ENCODE data around the gene UGT1A4.

Gene UGT1A4

DNA sequence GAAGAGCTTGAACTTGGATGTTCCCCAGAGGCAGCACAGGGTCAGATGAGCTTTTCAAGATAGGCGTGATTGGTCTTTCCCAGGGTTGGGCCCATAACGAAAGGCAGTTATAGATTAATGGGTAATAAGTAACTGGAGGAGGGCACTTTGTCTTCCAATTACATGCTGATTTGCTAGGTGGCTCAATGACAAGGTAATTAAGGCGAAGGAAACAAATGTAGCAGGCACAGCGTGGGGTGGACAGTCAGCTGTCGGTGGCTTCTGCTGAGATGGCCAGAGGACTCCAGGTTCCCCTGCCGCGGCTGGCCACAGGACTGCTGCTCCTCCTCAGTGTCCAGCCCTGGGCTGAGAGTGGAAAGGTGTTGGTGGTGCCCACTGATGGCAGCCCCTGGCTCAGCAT is at the start of gene UGT1A4:
TSS of gene UGT1A4 (plus strand) at position 185 of the 400 bp plus-strand sequence. CDS start at position 270, 85 bp downstream.
- DNase-seq (ENCODE audit: low read depth in 1 of 2, low spot score in 1 of 2), result no peak

DNA sequence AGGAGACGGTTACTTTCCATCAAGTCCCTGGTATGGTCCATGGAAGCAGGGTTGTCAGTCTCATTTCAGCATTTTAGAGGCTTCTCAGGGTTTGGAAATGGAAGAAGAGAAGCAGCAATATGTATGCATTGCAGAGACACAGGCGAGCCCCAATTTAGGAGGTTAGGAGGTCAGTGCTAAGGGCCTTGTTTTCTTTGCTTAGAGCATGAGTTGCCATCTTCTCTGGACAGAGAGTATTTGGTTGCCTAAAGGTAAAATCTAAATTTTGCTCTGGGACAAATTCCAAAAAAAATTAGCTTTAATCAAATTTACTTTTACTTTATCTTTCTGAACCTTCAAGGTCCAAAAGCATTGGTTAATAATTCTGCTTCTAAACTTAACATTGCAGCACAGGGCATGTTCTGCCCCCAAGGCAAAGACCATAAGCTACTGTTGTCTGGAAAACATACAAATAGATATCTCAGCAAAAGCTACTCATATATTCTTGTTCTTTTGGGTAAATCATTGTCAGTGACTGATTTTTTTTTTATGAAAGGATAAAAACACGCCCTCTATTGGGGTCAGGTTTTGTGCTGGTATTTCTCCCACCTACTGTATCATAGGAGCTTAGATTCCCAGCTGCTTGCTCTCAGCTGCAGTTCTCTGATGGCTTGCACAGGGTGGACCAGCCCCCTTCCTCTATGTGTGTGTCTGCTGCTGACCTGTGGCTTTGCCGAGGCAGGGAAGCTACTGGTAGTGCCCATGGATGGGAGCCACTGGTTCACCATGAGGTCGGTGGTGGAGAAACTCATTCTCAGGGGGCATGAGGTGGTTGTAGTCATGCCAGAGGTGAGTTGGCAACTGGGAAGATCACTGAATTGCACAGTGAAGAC is 47.0 kb upstream of the UGT1A4 start, which contains the start of gene UGT1A9:
TSS of gene UGT1A9 (plus strand) at position 609 of the 872 bp plus-strand sequence. CDS start at position 646, 37 bp downstream.
- DNase-seq (ENCODE audit: low read depth in 1 of 2, low spot score in 1 of 2), result no peak

DNA sequence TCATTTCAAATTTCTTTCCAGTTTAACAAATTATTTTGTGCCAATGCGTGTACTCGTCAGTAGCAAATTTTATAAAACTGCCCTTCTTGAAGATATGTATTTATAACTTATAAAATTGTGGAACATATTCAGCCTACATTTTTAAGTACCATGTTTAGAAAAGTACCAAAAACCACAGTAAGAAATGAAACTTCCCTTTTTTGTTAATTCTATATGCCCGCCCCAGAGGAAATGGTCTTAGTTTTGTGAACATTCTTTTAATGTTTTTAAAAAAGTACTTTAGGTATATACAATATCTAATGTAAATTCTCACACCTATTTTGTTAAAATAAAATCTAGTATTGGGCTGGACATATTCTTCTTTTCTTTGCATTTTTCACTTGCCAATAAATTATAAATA is 45.6 kb upstream of the UGT1A4 start:
- no peak for DNase-seq (ENCODE audit: low read depth in 1 of 2, low spot score in 1 of 2)

DNA sequence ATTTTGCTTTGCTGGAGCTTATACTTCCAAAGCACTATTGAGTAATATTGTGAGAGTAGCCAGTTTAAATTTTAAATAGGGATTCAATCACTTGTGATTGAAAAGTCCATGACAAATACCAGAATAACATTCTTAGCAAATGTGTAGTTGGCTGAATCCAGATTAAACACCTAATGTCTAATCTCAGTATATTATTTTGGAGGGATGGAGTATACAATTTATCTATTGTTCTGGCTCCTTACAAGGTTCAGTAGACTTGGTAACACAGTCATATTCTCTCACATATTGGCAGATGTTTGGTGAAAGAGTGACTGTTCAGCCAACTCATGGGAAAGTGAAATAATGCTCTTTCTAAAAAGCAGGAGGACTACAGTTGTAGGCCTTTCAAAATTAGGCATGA is 44.6 kb upstream of the UGT1A4 start:
- no peak for DNase-seq (ENCODE audit: low read depth in 1 of 2, low spot score in 1 of 2)

DNA sequence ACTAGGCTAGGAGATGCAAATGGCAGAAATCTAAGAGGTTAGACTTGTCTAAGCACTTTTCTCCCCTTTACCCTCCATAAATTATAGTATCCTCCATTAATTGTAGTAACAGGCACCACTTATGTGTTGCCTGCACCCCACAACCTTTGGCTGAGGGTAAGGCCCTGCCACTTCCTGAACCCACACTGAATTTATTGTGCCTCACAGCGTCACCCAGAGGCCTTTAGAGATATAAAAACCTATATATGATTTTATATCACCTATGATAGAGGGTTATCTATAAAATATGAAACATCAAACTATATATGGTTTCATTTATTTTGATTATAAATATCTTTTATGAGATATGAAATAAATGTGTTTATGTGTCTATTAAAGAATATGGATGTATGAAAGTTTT is 44.2 kb upstream of the UGT1A4 start:
- no peak for DNase-seq (ENCODE audit: low read depth in 1 of 2, low spot score in 1 of 2)

DNA sequence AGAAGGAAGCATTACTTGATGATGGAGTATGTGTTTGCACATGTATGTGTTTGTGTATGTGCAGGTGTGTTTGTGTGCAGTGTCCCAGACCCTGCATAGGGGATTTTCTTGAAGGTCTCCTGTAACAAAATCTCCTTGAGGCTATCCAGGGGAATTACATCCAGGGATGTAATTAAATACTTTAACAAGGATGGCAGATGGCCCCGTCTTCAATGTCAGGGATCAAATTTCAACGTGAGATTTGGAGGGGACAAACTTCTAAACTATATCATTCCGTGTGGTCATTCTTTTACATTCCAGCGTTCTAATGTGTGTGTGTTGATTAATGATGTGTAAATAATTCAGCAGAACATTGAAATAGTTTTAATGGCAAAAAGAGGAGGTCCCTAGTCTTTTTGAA is 43.5 kb upstream of the UGT1A4 start:
- no peak for DNase-seq (ENCODE audit: low read depth in 1 of 2, low spot score in 1 of 2)

DNA sequence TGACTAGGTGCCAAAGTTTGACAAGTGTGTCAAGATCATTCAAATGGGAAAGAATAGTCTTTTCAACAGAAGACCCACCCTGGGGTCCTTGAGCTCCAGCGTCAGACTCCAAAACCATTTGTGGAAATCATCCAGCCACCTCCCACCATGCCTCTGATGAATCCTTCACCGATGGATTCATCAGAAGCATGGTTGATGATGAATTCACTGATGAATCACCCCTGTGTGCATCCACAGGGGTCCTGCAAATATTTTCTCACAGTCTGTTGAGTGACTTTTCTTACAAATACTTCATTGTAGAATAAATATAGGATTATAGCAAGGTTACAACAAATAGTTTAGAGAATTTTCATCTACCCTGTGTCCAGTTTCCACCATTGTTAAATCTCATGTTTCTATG is 42.5 kb upstream of the UGT1A4 start:
- no peak for DNase-seq (ENCODE audit: low read depth in 1 of 2, low spot score in 1 of 2)

DNA sequence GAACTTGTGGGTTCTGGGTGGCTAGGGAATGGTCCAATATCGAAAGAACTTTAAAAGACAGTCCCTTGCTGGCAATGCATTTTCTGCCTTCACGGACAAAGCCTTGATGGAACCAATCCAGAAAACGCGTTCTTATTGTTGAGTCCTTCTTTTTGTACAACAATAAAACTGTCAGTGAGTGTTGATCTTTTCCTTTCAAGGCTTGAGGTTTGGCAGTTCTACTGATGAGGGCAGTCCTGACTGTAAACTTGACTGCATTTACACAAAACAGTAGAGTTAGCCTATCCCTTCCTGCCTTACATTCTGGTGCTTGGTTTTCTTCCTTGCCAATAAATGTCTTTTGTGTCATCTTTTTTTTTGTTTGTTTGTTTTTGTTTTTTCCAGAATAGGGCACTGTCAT is 39.3 kb upstream of the UGT1A4 start:
- no peak for DNase-seq (ENCODE audit: low read depth in 1 of 2, low spot score in 1 of 2)

DNA sequence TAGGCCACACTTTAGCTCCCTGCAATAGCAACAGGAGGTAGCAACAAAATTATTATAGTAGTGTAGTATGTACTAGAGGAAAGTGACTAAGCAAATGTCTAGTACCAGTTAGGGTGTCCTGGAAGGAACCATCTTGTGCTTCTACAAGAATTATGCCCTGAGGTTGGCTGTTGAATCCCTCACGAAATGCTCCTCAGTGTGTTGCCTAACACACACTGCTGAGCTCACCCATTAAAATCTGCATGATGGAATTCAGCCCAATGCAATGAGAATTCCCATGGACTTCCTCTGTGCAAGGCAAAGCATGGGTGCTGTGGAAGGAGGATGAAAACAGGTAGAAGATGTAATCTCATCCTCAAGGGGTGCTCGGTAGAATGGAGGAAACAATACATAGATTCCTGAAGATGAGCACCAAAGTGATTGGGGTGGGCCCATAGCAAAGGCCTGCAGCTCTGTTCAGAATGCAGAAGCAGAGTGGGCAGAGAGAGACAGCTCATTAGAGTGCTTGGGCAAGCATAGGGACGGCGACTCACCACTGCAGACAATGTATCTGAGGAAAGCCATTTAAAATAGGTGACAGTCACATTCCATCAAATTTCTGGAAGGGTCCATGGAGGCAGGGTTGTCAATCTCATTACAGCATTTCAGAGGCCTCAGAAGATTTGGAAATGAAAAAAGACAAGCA is 38.0 kb upstream of the UGT1A4 start:
- no peak for DNase-seq (ENCODE audit: low read depth in 1 of 2, low spot score in 1 of 2)

DNA sequence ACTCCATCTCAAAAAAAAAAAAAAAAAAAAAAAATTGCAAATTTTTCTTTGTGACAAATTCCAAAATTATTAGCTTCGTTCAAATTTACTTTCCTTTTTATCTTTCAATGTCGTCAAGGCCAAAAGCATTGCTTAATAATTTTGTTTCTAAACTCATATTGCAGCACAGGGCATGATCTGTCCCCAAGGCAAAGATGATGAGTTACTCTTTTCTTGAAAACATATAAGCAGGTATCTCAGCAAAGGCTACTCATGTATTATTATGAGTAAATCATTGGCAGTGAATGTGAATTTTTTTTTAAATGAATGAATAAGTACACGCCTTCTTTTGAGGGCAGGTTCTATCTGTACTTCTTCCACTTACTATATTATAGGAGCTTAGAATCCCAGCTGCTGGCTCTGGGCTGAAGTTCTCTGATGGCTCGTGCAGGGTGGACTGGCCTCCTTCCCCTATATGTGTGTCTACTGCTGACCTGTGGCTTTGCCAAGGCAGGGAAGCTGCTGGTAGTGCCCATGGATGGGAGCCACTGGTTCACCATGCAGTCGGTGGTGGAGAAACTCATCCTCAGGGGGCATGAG is 36.9 kb upstream of the UGT1A4 start, which contains the start of gene UGT1A7:
TSS of gene UGT1A7 (plus strand) at position 381 of the 579 bp plus-strand sequence. CDS start at position 418, 37 bp downstream.
- DNase-seq (ENCODE audit: low read depth in 1 of 2, low spot score in 1 of 2), result no peak

DNA sequence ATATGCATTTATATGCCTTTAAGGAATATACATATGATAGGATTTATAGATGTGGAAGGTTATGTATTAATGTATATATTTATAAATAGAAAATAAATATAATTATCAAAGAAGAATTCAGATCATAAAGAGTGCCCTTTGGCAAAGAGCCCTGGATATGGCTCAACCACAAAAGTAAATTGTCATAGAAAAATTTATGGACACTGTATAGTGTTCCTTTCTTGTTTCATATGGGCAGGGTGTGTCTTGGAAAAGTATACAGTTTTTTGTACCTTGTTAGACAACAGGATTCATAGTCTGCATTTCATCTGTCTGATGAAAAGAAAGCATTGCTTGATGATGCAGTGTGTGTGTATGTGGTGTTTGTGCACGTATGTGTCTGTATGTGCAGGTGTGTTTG is 33.9 kb upstream of the UGT1A4 start:
- DNase-seq (ENCODE audit: low read depth in 1 of 2, low spot score in 1 of 2), result no peak

DNA sequence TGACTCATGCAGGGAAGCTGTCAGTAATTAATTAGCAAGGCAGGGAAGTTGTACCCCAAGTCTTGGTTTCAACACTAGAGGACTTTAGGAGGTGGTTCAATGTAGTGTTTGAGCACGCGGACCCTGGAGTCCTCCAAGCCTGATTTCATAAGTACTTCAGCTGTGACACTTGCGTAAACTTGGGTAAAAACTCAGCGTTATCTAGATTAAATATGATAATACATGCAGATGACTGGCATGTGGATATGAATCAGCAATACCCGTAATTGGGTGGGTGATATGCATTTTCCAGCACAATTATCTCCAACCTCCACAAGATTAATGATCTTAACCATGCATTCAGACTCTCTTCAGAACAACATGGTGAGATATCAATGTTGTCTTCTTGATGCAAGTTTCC is 31.6 kb upstream of the UGT1A4 start:
- DNase-seq (ENCODE audit: low read depth in 1 of 2, low spot score in 1 of 2), result no peak

DNA sequence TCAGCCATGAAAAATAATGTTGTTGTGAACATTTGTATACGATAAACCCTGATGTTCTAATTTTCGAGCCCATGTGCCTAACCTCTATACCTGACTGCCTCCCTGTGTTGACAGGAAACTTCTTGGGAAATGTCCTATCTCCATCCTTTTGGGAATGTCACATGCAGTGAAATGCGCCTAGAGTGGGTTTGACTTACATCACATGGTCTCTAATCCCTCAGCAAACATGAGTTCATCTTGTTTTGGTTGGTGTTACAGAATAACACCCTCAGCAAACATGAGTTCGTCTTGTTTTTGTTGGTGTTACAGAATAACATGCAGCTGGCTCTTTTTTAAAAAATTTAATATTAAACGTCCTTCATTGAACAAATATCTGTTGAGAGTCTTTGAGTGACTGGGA is 30.2 kb upstream of the UGT1A4 start:
- no peak for DNase-seq (ENCODE audit: low read depth in 1 of 2, low spot score in 1 of 2)

DNA sequence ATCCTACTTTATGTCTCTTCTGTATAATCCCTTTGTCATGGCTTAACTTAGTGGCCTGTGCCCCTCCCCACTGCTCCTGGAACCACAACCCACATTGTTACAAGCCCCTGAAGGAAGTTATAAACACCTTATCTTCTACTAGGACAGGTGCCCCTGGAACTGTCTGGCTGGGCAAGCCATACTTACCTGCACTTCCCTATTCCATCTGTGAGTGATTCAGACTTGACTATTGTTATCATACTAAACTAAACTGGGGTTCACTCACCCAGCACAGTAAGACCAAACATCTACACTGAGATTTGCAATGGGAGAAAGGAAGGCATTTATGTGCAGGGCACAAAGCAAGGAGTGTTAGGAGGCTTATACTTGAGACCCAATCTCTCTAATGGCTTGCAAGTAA is 29.5 kb upstream of the UGT1A4 start:
- DNase-seq (ENCODE audit: low read depth in 1 of 2, low spot score in 1 of 2), result no peak

DNA sequence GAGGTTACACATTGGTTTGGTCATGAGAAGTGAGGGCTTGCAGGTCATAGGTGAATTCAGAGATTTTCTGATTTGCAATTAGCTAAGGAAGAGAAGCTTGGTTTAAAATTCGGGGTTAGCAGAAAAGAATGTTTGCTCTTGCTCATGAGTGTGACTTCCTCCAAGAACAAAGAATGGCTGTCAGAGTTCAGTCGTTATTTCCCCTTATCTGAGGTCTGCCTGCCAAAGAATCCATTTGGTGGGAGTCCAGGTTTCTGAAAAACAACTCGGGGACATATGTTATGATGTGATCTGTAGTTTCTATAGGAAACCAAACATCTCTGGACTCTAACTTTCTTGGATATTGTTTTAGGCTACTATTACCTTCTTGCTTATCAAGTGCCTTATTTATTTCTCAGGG is 29.0 kb upstream of the UGT1A4 start:
- DNase-seq (ENCODE audit: low read depth in 1 of 2, low spot score in 1 of 2), result no peak

DNA sequence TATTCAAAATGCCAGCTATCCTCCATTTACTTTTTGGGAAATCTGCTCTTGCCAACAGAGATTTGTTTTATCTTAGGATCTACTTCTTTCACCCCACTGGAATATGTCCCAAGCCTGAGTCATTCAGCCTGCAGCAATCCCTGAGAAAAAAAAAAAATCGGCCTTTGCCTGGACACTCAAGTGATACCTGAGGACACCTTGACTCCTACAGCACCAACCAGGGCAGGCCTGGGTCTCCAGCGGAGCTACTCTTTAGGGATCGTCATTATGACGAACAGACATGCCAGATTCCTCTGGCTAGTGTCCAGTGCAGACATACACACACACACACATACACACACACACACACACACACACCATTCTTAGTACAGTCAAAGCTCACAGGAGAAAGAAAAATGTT is 28.1 kb upstream of the UGT1A4 start:
- DNase-seq (ENCODE audit: low read depth in 1 of 2, low spot score in 1 of 2), result no peak

DNA sequence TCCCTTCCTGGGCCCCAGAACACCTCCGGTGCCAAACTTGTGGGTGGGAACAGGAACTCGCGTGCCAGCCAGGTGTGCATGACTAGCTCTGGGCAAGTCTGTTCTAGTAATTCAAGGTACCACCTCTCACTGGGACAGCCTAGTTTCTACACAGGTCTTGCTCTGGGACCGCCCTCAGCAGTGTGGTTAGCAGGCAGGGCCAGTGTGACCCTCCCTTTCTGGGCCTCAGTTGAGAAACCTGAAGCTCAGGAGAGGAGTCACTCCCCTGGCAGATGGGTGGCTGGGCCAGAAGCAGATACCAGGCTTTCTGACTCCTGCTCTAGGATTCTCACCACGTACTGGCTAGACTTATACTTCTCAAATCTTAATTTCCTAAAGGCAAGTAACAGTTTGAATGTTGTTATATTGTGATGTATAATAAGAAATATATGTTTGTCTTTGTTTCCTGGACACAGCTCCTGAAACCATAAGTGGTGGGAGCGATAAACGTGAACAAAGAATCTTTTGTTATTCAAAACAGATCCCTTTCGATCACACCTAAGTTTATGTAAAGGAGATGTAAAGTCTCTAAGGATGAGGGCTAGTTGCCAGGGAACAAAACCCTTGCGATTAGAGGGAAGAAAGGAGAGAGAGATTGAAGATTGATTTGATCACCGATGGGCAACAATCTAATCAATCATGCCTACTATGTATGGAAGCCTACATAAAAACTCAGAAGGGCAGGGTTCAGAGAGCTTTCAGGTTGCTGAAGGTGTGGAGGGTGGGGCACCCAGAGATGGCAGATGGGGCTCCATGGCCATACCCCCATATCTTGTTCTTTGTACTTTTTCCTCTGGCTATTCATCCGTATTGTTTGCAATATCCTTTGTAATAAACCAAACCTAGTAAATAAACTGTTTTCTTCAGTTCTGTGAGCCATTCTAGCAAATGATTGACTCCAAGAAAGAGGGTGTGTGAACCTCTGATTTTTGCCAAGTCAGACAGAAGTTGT is 26.8 kb upstream of the UGT1A4 start:
- DNase-seq (ENCODE audit: low read depth in 1 of 2, low spot score in 1 of 2), result no peak

DNA sequence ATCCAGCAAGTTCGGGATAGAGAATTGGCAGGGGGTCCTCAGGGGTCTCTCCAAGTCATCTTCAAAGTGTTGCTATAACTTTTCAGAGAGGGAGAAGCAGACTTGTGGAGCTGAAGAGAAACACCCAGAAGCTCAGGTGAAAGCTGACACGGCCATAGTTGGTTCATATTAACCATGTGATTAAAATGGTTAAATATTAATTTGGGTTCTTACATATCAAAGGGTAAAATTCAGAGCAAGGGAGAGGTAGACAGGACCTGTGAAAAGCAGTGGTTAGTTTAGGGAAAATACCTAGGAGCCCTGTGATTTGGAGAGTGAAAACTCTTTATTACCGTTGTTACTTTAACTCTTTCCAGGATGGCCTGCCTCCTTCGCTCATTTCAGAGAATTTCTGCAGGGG is 25.9 kb upstream of the UGT1A4 start, which contains the start of gene UGT1A6:
TSS of gene UGT1A6 (plus strand) at position 243 of the 400 bp plus-strand sequence. CDS start at position 358, 115 bp downstream.
- DNase-seq (ENCODE audit: low read depth in 1 of 2, low spot score in 1 of 2), result no peak

DNA sequence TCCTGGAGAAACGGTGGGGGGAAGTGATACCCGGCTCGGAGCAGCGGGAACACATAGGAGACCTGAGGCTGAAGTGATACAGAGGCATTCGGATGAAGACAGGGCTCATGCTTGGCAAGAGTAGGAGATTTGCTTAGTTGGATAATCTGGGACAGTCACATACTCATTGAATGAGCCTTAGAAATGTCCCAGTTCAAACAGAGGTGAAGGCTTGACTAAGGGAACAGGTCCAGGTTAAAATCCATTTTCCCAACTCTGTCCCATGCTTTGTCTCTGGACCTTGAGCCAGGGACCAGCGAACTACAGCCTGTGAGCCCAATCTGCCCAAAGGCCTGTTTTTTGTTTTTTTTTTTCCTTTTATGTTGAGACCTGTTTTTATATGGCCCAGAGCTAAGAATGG is 24.6 kb upstream of the UGT1A4 start:
- DNase-seq (ENCODE audit: low read depth in 1 of 2, low spot score in 1 of 2), result no peak

DNA sequence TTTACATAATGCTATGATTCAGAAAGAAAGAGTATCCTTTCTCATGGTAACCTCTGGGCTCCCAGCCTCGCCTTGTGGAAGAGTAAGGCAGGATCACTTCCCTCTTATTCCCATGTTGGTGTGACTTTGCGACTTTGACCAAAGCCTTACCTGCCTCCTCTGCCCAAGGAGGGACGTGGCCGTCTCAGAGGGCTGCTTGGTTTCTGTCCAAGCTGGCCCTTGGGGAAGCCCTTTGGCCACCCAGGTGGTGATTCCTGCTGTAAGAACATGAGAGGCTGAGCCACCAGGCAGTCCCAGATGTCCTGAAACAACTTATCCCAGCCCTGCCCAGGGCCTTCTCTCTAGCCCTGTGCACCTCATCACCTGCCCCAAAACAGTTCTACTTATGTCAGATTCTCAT is 19.8 kb upstream of the UGT1A4 start:
- DNase-seq (ENCODE audit: low read depth in 1 of 2, low spot score in 1 of 2), result no peak
